Muscle of back (tissue), 13 donors: ENCODE data around the gene CREBRF. TPM values are rescaled to one million over a fixed set of nuclear protein-coding genes. Genes with fewer than 3 reads are reported as not detected.
"Not testable (repeated sequence)": the region's sequence is repeated elsewhere in the genome, so short reads cannot be mapped to it uniquely, and the experiment has no call there.

Experiments used
- DNase-seq, 3 donors: peaks; one replicate each; pipeline versions ENCODE4 v3.0.0 to v3.0.0-alpha.2; 2013
- long read RNA-seq, 9 donors: transcript quantifications; one replicate each; lab custom pipeline, GENCODE V29; 2026
- polyA plus RNA-seq, 10 donors: library from polyadenylated mRNA; unstranded; fragments of 120-200 nt; gene quantifications; one replicate each; pipeline ENCODE4 v1.2.1, GENCODE V29; 2013; ENCODE audit not compliant: insufficient read length in 10 of 10

CREBRF gene
- 10 to 100 TPM in 1 of 10 donors, 1 to 10 TPM in 9; 6.1 to 11.2 (median 8.4) TPM for polyA plus RNA-seq
- long read RNA-seq, donor 1, partial matches to known transcripts, result 0 of 1 reads
- long read RNA-seq, donor 1, other reads (novel, unspliced or antisense), result 0 of 1 reads
- long read RNA-seq, donor 2, partial matches to known transcripts, result 0 of 2 reads
- long read RNA-seq, donor 2, other reads (novel, unspliced or antisense), result 0 of 2 reads
- long read RNA-seq, donor 3, result 0 reads
- long read RNA-seq, donor 4, full-length matches to known transcripts, result 1 of 1 reads
- long read RNA-seq, donor 4, partial matches to known transcripts, result 0 of 1 reads
- long read RNA-seq, donor 4, other reads (novel, unspliced or antisense), result 0 of 1 reads
- long read RNA-seq, donor 5, partial matches to known transcripts, result 0 of 3 reads
- long read RNA-seq, donor 5, other reads (novel, unspliced or antisense), result 0 of 3 reads
- long read RNA-seq, donor 6, partial matches to known transcripts, result 0 of 1 reads
- long read RNA-seq, donor 6, other reads (novel, unspliced or antisense), result 0 of 1 reads
- long read RNA-seq, donor 7, partial matches to known transcripts, result 0 of 1 reads
- long read RNA-seq, donor 7, other reads (novel, unspliced or antisense), result 0 of 1 reads
- long read RNA-seq, donor 8, partial matches to known transcripts, result 0 of 1 reads
- long read RNA-seq, donor 8, other reads (novel, unspliced or antisense), result 0 of 1 reads
- long read RNA-seq, donor 9, result 0 reads

GRCh38 chr5:173055983-173056782, at the start of gene CREBRF:
CREBRF (plus strand) TSS chr5:173056352; CDS start chr5:173080776, 24,424 bp downstream.
- peak; percentile 96 to 99 (median 97) for DNase-seq

- DNase-seq, result no peak
Measured at GRCh38 chr5:173010021-173010420, 46.1 kb upstream of the CREBRF start.

GRCh38 chr5:173010547-173011464, 45.3 kb upstream of the CREBRF start:
- peak in 1 of 3 donors; percentile 29 for DNase-seq

- no peak for DNase-seq
Measured at GRCh38 chr5:173011566-173011965, 44.6 kb upstream of the CREBRF start.

- DNase-seq, result no peak
Measured at GRCh38 chr5:173012882-173013281, 43.3 kb upstream of the CREBRF start.

GRCh38 chr5:173014671-173015070, 41.5 kb upstream of the CREBRF start:
- no peak for DNase-seq

- no peak for DNase-seq
Measured at GRCh38 chr5:173015192-173015591, 41.0 kb upstream of the CREBRF start.

GRCh38 chr5:173015598-173016455, 40.3 kb upstream of the CREBRF start:
- DNase-seq, result no peak

GRCh38 chr5:173016598-173017046, 39.5 kb upstream of the CREBRF start:
- peak; percentile 22 to 46 (median 42) for DNase-seq

- DNase-seq, result not testable (repeated sequence)
Measured at GRCh38 chr5:173017087-173017486, 39.1 kb upstream of the CREBRF start.

GRCh38 chr5:173018358-173018757, 37.8 kb upstream of the CREBRF start:
- no peak for DNase-seq

GRCh38 chr5:173020154-173020581, 36.0 kb upstream of the CREBRF start:
- no peak for DNase-seq

GRCh38 chr5:173020643-173021042, 35.5 kb upstream of the CREBRF start:
- no peak for DNase-seq

GRCh38 chr5:173025651-173026050, 30.5 kb upstream of the CREBRF start:
- DNase-seq, result no peak

- DNase-seq, result no peak
Measured at GRCh38 chr5:173027905-173028304, 28.2 kb upstream of the CREBRF start.

GRCh38 chr5:173028811-173029327, 27.3 kb upstream of the CREBRF start:
- no peak for DNase-seq

- no peak for DNase-seq
Measured at GRCh38 chr5:173029499-173029921, 26.6 kb upstream of the CREBRF start.

- DNase-seq, result not testable (repeated sequence)
Measured at GRCh38 chr5:173032096-173032495, 24.1 kb upstream of the CREBRF start.

- DNase-seq, result no peak
Measured at GRCh38 chr5:173032730-173033129, 23.4 kb upstream of the CREBRF start.

- DNase-seq, result no peak
Measured at GRCh38 chr5:173033923-173034322, 22.2 kb upstream of the CREBRF start.
